Brain pericyte (primary cell): ENCODE data around the gene RASD2.

Experiments used
- DNase-seq: peaks from one replicate; pipeline ENCODE4 v3.0.0-alpha.2; 2012; ENCODE audit warnings: low read depth, low spot score

RASD2 gene

DNA sequence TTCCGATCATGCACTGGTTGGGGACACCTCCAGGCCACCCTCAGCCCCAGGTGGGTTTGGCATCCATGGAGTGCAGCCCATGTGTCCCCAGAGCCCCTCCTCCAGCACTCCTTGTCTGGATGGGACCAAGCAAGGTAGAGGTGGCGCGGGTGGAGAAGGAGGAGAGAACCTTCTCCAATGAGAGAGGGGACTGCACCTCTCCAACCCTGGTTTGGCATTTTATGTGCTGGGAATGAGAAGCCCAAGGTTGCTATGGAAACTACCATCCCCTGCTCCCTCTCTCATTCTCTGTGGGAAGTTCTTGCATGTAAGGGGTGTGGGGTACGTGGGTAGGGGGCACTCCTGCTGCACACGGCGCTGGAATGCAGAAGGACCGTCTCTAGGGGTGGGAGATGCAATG is 21.8 kb upstream of the RASD2 start:
- no peak for DNase-seq

DNA sequence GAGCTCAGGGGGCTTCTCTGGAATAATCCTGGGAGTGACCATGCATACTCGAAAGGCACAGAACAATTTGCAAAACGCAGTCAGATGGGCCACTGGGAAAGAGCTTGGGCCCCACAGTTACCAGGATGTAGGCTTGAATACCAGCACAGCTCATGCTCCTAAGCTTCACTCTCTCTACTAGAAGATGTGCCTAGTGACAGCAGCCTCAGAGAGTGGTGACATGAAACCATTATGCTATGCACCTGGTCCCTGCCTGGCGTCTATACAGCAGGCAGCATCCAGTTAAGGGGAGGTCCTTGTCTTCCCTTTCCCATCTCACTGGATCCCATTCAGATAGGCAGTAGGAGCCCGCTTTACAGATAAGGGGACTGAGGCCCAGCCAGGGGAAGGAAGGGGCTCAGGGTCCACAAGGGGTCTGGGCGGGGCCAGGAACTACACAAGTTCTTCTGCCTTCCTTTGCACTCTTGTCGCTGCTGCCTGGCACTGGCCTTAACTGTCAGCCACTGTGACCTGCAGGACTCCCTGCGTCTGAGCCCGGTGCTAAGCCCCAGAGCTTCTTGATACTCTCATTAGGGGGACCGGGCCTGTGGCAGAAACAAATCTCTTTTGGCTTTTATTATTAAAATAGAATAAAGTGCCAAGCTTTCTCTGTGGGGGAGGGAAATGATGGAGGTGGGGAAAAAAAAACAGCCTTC is 21.2 kb upstream of the RASD2 start:
- DNase-seq = no peak

DNA sequence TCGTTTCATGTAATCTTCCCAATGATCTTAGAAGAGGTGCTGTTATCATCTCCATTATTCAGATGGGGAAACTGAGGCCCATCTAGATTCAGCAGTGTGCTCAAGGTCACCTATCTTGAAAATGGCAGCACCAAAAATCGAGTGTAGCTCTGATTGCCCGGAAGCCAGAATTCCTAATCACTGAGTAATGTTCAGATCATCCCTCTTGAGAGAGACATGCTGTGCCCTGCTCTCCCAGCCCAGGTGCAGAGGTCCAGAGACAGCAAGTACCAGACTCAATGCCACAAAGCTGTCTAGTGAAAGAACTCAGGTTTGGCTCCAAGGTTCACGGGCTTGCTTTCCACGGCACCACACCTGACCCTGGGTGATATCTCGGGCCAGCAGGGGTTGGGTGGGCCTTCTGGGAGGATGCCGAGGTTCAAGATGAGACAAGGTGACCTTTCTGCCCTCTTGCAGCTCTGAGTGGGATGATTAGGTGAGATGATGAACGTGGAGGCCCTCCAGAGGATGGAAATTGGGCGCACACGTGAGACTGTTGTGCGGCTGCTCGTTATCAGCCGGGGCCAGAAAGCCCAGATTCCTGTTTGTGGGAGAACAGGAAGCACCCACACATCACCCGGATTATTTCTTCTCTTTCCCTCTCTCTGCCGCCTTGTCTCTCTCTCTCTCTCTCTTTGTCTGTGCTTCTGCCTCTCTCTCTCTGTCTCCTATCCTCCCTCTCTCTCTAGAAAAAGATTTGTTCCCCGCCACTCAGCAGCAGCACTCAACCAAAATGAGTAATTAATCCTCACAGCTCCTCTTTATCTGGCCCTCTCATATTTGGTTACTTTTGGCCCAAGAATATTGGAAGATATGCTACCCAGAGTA is 19.0 kb upstream of the RASD2 start:
- no peak for DNase-seq

DNA sequence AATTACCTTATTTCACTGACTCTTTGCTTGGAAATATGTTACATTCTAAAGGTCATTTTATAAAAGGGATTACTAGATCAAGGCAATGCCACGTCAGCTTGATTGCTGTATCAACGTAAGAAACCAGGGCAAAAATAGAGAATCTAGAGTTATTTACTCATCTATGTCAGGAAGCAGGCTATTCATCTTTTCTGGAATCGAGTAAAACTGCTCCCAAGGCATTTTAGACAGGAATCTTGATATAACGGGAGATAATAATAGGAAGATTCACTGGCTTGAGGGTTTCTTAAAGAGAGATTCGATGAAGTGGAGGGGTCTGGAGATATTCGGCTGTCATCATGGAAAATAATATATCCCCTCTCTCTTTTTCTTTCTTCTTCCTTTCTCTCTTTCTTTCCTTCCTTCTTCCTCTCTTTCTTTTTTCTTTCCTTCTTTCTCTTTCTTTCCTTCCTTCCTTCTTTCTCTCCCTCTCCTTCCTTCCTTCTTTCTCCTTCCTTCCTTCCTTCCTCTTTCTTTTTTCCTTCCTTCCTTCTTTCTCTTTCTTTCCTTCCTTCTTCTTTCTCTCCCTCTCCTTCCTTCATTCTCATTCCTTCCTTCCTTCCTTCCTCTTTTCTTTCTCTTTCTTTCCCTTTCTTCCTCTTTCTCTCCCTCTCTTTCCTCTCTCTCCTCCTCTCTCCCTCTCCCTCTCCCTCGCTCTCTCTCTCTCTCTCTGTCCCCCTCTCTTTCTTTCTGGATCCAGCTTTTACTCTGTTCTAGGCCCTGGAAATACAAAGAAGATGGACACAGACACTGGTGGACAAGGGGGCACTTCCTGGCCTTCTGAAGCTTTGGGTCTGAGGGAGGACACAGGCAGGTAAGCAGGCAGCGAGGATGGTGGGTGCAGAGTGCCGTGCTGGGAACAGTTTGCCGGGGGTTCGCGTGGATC is 18.1 kb upstream of the RASD2 start:
- no peak for DNase-seq

DNA sequence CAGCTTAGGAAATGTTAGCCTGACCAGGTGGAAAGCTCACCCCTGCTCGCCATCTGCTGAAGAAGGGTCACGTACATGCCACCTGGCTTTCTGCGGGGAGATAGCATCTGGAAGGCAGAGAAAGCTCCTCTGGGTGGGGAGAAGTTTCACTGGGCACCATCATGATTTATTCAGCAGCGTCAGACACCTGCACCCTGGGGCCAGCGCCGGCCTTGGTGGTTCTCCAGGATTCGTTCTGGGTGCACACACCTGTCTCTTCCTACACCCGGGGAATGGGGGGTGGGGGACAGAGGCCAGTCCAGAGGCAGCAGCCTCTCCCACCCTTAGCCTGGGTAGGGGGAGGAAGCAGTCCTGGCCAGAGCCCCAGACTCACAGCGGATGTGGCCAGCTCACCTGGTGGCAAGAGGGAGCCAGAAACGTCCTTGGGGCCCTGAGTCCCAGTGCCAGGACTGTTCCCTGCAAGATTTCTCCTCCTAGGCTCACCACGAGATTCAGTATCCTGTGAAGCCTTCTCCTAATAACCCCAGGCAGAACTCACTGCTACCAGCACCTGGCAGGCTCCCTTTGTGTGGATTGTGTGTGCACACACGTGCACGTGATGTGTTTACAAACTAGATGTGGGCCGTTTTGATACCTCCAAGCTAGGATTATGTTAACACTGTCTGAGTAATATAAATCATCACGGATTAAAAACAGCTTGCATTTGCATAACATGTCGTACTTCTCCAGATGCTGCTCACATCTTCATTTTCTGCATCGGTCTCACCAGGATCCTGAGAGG is 17.3 kb upstream of the RASD2 start:
- no peak for DNase-seq

DNA sequence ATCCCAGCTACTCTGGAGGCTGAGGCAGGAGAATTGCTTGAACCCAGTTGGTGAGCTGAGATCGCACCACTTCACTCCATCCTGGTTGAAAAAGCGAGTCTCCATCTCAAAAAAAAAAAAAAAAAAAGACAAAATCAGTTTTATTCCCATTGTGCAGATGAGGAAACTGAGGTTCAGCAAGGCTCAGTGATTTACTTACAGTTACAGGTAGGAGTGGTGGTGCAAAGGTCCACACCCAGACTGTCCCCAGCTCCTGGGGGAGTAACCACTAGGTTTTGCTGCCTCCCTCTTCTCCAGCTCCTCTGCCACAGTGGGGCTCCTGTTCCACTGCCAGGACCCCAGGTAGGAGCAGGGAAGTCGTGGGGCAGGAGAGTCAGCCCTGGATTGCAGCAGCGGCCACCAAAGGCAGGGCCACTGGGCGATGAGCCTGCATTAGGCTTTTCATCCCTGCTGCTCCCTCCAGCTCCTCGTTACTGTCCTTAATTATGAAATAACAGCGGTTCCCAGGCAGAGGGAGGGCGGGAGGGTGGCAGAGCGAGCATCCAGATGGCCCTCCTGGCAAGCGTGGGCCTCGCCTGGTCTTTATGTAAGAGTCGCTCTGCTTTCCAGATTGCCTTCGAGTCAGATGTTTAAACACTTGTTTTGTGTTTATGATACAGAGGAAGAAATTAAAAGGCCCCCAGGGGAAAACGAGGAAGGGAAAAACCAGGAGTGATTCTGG is 15.5 kb upstream of the RASD2 start:
- DNase-seq = no peak

DNA sequence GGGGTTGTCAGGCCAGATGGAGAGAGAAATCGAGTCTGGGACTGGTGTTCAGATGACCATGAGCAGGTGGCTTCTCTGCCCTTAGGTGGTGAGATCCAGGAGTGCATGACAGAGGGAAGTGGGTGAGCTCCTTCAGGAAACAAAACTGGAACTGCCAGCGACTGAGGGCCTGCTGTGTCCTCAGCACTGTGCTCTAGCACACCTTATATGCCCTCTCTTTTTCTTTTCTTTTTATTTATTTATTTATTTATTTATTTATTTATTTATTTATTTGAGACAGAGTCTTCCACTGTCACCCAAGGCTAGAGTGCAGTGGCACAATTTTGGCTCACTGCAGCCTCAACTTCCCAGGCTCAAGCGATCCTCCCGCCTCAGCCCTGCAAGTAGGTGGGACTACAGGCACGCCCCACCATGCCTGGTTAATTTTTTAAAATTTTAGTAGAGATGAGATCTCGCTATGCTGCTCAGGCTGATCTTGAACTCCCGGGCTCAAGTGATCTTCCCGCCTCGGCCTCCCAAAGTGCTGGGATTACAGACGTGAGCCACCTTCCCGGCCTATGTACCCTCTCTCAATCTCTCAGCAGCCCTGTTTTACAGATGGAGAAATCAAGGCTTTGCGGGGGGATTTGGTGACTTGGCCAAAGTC is 14.8 kb upstream of the RASD2 start:
- DNase-seq = no peak

DNA sequence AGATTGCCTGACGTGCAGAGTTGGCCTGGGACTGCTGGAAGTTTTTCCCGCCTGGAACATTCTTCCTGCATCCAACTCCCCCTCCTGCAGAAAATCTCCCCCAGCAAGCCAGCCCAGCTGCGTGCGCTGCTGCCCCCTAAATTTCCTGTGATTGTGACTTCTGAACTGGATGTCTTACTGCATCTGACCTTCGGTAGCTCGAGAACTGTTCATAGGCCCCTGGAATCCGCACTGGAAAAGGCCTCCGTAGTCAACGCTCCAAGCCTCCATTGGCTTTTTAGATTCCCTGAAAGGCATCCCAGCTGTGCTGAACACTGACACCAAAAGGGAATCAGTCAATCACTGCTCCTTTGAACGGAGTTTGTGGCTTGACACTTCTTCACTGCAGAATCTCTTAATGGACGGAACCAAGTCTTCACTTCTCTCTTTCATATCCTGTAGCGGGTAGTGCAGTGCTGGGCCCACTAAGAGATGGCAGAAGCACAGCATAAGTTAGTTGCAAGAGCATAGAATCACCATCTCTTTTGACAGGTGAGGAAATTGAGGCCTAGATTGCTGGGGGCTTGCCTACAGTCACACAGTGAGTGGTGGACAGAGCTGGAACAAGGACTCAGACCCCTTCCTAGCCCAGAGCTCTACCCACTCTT is 14.2 kb upstream of the RASD2 start:
- no peak for DNase-seq

DNA sequence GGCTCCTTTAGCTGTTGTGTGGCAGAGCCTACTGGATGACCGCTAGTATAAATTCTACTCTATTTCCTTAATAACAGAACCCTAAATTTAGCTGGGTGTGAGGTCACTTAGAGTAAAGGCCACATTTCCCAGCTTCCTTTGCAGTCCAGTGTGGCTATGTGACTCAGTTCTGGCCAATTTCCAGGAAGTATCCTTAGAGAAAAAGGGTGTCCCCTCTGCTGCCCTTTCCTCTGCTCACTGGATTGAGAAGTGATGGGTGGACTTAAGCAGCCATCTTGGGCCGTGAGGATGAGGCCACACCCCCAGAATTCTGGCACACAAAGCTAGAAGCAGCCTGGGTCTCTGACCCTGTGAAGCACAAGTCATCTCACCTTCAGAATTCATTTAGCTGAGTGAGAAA is 11.7 kb upstream of the RASD2 start:
- no peak for DNase-seq

DNA sequence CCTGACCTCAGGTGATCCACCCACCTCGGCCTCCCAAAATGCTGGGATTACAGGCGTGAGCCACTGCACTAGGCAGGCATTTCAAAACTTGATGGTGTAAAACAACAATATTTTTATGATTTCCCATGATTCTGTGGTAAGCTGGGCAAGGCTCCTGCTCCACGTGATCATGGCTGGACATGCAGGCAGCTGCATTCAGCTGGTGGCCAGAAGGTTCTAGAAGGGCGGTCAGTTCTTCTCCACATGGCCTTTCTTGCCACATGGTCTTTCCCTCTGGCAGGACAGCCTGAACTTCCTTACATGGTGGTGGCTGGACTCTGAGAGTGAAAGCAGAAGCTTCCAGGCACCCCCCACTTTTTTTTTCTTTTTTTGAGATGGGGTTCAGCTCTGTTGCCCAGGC is 9.9 kb upstream of the RASD2 start:
- DNase-seq = no peak

DNA sequence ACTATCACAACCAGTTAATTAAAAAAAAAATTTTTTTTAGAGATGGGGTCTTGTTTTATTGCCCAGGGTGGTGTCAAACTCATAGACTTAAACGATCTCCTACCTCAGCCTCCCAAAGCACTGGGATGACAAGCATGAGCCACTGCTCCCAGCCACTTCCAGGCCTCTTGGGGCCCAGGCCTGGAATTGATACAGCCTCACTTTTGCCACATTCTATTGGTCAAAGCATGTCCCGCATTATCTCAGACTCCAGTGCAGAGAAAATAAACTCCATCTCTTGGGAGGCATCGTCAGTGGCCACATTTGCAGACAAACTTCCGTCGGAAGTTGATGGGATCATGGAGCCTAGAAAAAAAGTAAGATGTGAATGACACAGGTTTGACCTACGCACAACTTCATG is 9.4 kb upstream of the RASD2 start:
- DNase-seq = no peak

DNA sequence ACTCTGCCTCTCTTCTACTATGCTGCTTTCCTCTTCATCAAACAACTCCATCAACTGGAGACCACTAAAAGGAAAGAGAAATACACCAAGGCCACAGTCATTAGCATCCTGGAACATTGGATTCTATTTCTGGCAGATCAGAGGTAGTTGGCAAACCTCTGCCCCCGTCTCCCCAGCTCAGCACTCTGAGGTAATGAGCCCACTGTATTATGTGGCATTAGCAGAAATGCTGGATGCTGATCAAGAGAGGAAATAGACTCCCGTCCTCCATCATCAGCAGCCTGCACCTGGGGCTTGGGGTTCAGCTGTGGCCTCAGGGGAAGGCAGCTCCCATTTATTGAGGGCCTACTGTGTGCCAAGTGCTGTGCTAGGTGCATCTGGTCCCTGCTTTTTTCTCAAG is 9.0 kb upstream of the RASD2 start:
- no peak for DNase-seq

DNA sequence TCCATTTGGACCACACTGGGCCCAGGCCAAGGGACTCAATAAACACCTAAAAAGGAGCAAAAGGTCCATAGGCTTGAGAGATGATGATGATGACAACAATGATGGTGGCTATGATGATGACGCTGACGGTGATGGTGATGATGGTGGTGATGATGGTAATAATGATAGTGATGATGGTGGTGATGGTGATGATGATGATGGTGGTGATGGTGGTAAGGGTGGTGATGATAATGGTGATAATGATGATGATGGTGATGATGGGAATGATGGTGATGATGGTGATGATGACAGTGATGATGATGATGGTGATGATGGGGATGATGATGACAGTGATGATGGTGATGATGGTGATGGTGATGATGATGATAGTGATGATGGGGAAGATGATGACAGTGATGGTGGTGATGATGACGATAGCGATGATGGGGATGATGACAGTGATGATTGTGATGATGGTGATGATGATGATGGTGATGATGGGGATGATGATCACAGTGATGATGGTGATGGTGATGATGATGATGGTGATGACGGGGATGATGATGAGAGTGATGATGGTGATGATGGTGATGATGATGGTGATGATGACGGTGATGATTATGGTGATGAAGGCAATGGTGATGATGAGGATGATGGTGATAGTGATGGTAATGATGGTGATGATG is 7.1 kb upstream of the RASD2 start:
- no peak for DNase-seq

DNA sequence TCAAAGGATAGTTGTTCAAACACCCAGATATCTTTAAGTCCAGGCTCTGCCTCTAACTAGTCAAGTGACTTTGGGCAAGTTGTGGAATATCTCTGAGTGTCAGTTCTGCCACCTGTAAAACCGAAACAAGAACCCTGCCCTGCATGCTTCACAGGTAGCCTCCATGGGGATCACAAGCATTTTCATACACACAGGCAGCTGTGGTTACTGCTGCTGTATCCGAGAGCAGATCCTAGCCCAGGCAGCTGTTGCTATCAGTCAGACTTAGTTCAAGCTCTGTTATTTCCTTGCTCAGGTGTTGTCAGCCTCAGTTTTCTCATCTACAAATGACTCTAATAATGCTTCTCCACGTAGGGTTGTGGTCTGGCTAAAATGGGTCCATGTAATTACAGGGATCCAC is 6.5 kb upstream of the RASD2 start:
- DNase-seq = no peak

DNA sequence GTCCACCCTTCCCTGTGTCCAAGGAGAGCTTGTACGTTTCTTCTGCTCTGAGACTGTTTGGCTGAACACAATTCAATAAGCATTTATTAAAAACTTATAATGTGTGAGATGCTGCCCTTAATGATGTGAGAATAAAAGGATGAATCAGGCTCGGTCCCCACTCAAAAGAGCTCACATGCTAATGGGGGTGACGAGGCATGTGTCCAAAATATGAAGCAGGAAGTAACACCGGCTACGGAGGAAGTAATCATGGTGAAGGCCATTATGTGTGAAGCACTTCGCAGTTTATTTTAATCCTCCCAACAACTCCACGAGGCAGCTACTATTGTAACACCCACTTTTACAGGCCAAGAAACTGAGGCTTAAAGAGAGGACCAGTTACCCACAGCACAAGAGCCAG is 3.4 kb upstream of the RASD2 start:
- no peak for DNase-seq

DNA sequence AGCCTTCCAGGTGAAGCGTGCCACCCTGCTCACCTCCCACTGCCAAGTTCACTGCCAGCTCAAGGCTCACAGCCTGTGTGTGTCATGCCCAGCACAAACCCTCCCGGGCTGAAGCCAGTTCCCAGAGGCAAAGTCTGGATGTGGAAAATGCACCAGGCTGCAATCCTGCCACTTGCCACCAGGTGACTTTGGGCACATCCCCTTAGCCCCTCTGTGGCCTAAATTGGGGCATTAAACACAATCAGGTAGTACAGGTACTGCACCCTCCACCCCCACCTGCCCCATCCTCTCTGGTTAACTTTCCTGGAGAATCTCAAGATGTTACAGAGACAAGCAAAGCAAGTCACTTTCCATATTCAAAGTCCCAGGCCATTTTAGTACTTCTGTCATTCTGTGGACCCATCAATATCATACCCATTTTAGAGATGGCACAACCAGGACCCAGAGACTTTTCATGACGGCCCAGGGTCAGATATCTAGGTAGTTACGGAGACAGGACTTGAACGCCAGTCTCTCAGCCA is 1.8 kb upstream of the RASD2 start:
- no peak for DNase-seq

DNA sequence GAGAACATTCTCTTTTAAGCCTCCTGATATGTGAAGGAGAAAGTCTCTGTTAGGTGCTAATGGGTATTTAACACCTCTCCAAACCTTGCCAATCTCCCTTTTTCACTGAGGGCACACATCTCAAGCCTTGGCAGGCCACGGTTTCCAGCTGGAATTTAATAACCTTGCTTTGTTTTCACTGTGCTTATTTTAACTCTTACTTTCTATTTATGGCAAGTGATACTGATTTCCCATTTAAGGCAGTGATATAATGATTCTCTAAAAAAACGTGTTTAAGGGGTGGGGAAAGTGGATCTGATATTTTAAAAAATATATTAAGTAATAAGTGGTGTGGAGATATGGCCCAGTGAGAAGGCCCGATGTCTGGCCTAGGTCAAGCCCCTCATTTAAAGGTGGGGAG is 1.1 kb upstream of the RASD2 start:
- DNase-seq = no peak

DNA sequence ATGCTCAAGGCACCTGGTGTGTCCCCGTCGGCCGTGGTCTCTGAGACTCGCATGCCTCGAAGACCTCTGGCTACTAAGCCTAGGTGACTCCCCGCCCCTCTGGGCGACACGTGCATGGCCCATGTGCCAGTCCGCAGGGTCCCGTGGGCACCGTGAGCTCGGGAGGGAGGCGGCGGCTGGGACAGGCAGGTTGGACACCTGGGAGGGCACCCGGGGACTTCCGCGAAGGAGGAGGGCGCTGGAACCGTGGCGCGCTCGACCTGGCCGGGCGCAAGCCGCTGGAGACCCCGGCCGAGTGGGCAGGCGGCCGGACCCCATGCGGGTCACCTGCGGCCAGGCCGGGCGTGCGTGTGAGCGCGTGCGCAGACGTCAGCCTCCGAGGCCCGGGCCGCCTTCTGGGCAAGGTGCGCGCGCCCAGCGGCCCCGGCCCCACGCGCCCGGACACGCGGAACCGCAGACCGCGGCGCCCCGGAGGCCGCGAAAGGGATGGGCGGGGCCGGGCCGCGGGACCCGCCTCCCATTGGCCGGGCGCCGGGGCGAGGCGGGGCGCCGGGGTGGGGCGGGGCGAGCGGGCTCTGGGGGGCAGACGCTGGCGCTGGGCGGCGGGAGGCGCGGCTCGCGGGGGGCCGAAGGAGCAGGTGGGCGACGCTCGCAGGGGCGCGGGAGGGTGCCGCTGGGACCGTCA is 579 bp upstream of the RASD2 start:
- DNase-seq = no peak
